Stimulated activated CD8-positive, alpha-beta memory T cell treated with anti-CD3 and anti-CD28 coated beads, Interleukin-4, amount 100 ng/mL, for 1 hour (primary cell): ENCODE data around the gene INHA.

Source experiments
- DNase-seq, 2 donors: peaks; one replicate each; pipeline ENCODE4 v3.0.0-alpha.2; 2020; ENCODE audit warnings: low read depth in 2 of 2, low spot score in 1 of 2

The INHA gene

DNA sequence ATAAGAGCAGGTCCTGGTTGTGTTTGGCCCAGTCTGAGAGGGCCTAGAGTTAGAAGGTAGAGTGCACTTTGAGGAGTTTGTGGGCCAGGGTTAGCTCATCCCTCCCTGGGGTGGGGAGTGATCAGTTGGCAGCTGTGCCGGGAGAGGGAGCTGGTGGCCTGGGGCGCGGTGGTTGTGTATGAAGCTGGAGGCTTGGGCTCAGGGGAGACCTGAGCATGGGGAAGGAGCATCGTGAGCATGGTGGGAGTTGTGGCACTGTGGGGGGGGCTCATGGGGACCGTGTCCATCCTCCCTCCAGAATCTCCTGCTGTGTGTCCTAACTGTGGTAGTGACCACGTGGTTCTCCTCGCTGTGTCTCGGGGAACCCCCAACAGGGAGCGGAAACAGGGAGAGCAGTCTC is 39.2 kb downstream of the INHA start:
- no peak for DNase-seq

DNA sequence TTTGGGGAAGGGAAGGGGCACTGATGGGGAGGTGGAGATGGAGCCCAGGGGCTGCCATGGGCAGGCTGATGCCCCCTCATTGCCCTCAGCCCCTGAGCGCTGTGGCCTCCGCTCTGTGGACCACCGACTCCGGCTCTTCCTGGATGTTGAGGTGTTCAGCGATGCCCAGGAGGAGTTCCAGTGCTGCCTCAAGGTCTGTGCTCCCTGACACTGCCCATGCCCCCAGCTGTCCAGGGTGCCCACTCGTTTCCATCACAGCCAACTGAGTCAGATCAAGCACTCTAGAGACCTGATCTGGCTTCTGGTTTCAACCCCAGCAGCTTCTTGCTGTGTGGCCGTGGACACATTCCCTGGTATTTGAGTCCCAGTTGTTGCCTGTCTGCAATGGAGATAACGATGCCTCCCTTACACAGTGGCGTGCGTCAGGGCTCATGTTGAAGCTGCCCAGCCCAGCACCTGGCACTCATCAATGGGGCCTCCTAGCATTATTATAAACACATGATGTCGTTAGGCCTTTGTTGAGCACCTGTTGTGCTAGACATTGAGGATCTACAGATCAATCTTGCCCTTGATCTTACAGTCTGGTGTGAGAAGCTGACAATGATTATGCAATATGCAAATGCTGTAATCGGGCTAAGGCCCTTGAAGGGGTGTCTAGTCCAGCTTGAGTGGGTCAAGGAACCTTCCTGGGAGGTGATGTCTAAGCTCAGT is 39.9 kb downstream of the INHA start:
- DNase-seq = no peak

DNA sequence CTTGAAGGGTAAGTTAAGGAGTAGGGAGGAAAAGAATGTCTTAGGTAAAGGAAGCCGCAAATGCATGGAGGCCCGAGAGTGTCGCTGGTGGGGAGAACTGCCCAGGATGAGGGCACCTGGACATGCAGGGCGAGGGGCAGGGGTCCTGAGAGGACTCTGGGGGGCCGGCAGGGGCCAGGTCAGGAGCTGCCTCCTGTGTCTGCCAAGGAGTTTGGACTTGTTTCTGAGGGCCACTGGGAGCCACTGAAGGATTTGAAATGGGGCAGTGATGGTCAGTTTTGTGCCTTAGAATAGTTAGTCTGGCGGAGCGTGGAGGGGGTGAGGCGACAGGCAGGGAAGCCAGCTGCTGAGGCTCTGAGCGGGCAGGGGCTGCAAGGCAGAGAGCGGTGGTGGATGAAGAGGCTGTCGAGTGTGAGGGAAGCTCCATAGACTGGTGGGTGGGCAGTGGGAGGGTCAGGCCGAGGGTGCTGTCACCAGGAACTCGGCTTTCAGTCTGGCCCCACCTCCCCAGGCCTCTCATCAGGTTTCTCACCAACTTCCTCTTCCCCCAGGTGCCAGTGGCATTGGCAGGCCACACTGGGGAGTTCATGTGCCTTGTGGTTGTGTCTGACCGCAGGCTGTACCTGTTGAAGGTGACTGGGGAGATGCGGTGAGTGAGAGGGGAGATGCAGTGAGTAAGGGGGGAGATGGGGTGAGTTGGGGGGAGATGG is 40.6 kb downstream of the INHA start:
- no peak for DNase-seq

DNA sequence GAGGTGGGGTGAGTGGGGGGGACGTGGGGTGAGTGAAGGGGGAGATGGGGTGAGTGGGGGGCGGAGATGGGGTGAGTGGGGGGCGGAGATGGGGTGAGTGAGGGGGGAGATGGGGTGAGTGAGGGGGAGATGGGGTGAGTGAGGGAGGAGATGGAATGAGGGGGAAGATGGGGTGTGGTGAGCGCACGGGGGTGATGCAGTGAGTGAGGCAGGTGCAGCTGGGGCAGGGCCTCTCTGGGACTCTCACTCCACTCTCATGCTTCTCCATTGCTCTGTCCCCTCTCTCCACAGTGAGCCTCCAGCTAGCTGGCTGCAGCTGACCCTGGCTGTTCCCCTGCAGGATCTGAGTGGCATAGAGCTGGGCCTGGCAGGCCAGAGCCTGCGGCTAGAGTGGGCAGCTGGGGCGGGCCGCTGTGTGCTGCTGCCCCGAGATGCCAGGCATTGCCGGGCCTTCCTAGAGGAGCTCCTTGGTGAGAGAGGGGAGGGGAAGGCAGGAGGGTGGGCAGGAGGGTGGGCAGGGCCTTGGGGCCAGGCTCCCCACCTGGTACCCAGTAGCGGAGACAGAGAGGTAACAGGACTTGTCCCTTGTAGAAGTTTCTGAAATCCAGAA is 41.5 kb downstream of the INHA start:
- no peak for DNase-seq

DNA sequence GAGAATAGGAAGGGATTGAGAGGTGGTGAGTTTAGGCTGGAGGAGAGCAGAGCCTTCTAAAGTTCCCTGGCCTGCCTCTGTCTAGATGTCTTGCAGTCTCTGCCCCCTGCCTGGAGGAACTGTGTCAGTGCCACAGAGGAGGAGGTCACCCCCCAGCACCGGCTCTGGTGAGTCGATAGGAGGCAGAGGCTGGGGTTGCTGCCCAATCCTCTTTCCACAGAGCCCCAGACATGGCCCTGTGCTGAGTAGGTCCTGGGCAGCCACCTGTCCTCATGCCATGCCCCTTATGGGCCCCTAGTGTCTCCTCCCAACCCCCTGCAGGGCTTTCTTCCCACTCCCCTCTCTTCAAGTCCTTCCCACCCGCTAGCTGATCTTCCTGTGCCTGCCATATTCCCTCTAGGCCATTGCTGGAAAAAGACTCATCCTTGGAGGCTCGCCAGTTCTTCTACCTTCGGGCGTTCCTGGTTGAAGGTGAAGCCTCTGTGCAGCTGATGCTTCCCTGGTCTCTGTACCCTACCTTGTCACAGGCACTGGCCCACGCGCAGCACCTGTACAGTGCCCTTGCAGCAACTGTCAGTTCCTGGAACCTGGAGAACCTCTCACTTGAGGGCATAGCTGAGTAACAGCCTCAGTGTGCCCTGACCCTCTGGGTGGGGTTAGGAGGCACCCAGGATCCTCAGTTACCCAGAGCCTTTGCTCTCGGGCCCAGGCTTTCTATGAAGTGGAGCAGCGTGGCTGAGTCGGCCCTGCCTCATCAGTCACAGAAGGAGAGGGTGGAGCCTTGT is 42.2 kb downstream of the INHA start:
- DNase-seq = no peak

DNA sequence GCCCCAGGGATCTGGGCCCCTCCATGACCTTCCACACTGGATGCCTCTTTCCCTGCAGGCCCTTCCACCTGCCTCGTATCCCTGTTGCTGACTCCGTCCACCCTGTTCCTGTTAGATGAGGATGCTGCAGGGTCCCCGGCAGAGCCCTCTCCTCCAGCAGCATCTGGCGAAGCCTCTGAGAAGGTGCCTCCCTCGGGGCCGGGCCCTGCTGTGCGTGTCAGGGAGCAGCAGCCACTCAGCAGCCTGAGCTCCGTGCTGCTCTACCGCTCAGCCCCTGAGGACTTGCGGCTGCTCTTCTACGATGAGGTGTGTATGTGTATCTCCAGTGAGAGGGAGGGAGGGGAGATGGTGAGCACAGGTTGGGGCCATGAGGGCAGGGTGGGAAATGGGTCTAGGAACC is 42.9 kb downstream of the INHA start:
- DNase-seq = no peak

DNA sequence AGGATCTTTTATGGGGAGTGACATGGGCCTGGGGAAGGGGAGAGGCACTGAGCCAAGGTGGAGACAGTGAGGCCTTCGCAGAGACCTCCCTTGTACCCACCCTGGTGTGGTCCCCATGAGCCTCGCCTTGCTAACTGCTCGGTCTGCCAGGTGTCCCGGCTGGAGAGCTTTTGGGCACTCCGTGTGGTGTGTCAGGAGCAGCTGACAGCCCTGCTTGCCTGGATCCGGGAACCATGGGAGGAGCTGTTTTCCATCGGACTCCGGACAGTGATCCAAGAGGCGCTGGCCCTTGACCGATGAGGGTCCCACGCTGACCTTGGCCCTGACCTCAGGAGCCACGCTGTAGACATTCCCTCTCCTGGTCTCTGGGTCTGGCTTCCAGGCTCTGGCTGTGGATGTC is 43.8 kb downstream of the INHA start:
- DNase-seq = no peak

DNA sequence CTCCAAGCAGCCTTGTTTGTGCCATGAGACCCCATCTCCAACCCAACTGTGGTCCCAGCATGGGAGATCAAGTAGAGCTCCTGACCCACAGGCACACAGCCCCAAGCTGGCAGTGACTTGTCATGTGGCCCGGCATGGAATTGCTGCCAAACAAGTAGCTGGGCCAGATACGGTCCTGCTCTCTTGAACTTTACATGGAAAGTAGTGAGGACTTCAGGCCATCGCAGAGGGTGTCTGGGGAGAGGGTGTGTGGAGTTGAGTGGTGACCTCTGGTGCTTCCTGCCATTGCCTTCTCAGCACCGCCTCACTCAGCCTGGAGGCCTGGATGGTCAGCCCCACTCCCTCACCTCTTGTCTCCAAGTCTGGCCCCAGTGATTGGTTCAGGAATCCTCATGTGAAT is 44.4 kb downstream of the INHA start:
- DNase-seq = no peak

DNA sequence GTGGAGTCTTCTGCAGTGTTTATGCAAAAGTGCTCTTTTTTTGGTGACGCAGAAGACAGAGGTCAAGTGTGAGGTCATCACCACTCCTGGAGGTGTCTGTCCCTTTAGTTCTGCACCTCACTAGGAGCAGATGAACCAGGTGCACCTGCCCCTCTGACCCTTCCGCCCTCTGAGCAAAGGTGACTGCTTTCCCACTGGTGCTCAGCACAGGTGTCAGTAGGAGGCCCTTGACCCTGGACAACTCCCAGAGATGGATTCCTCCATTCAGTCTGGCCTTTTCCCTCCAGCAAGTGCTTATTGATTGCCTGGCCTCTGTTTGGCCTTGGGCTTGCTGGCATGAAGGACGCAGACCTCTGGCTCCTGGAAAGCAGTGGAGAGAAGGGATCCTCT is 46.6 kb downstream of the INHA start:
- no peak for DNase-seq

DNA sequence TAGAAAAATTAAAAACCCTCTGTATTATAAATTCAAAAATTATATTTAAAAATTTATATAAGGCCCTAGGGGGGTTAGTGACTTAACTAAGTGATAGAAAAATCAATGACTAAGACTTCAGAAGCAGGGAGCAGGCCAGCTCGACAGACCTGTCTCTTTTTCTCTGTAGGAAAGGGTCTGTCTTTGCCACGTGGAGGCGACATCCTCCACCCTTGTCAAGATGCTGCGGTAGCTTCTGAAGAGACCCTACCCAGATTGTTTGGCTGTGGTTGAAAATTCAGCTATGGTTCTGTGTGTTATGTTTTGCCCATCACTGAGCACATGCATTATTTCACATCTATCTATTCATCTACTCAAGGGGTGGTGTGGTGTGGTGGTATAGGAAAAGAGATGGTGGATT is 47.1 kb downstream of the INHA start:
- no peak for DNase-seq

DNA sequence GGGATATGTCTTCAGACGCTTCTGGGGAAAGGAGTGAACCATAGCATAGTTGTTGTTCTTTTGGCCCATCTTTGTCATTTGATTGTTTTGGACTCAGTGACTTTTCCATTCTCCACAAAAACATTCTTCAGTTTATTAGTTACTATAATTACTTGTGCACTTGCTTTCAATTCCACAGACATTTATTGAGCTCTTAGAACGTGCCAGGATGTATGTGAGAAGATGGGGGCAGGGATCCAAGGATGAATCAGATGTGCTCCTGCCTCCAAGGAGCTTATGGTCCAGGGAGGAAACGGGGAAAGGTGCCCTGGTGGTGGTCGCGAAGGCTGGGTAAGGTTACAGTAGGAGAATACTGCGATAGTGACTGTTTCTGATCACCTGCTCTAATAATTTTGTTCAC is 48.4 kb downstream of the INHA start:
- DNase-seq = no peak

DNA sequence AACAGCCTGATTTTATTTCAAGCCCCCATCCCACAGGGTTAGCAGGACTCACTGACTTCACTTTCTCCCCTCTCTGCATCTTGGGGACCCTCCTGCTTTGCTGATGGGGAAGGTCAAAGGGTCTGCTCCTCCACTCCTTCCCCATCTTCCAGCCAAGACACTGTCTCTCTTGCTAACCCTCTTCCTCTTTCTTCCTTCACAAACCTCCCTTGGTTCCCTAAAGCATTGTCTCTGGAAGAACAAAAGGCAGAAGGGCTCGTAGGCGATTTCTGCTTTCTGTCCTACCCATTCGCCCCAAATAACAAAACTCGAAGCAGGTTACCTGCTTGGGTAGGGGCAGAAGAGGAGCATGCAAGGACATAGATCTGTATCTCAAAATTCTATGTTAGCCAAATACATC is 49.8 kb downstream of the INHA start:
- DNase-seq = no peak

DNA sequence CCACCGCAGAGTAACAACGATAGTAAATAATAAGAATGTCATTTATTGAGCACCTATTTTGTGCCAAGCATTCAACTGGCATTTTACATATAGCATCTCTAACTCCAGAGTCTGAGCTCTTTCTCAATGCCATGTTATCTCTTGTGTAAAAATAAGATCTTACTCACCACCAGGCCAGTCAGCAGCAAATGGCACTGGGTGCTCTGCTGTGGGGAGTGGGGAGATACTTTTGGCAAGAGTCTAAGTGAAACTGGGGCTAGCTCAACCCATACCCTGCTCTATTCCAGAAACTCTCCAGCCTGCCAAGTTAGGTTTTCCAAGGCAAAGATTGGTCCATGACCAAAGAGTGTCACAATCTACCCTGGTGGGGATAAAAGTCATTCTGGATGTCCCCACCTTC is 50.4 kb downstream of the INHA start:
- DNase-seq = no peak

DNA sequence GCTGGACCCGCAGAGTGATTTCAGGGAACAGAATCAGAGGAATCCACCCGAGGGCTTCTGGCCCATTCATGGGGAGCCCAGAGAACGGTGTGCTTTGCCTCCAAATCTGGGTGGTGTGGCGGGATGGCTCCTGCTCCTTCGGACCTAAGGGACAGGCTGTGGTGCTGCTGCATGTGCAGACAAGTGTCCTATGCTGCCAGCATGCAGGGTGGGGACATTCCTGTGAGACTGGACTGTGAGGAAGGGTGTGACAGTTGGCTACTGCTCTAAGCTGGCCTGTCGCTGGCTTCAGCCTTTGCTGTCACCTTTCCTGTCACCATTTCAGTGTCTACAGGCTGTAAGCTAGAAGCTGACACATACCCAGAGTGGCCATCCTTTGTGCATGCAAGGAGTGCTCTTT is 52.5 kb downstream of the INHA start:
- DNase-seq = no peak

DNA sequence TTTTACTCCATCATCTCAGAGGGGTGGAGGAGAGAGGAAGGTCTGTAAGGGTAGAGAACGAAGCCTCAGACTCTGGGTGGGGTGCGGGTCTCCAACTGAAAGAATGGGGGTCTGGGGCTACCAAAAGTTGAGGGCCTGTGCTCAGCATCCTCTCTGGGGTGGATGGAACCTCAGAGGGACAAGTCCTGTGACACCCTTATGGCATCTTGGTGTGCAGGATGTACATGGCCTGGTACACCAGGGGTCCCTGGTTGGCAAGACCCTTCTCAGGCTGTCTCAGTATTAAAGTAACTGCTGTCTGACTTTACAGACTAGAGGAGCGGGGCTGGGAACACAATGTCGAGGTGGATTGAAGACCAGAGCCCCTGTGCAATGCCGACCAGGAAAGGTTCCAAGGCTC is 53.1 kb downstream of the INHA start:
- DNase-seq = no peak
